Stimulated activated memory B cell treated with anti-CD40 and anti-IgM and Interleukin-4, amounts not matched to agents 10 μg/mL and 1 μg/mL and 100 μg/mL, for 72 hours (primary cell): ENCODE data around the gene TJP3.
"Not testable (repeated sequence)": the region's sequence is repeated elsewhere in the genome, so short reads cannot be mapped to it uniquely, and the experiment has no call there.

Source experiments
- ATAC-seq: fragments of 150-1000 bp; cut with Tn5 transposase; 2 replicates; pipeline ENCODE4 v1.10.0; 2021
- H3K27ac Mint-ChIP-seq: one replicate; pipeline ENCODE4 v1.8.0; 2022; ENCODE audit warnings: mild to moderate bottlenecking, mixed read lengths
- H3K27me3 Mint-ChIP-seq: one replicate; pipeline ENCODE4 v1.8.0; 2022; ENCODE audit warnings: mixed read lengths
- H3K36me3 Mint-ChIP-seq: one replicate; pipeline ENCODE4 v1.8.0; 2022; ENCODE audit warnings: mixed read lengths
- H3K4me1 Mint-ChIP-seq: one replicate; pipeline ENCODE4 v1.8.0; 2022; ENCODE audit warnings: mixed read lengths
- H3K4me3 Mint-ChIP-seq: one replicate; pipeline ENCODE4 v1.8.0; 2022; ENCODE audit warnings: mild to moderate bottlenecking, moderate library complexity, mixed read lengths
- H3K9me3 Mint-ChIP-seq: one replicate; pipeline ENCODE4 v1.8.0; 2022; ENCODE audit warnings: mixed read lengths

TJP3 gene

DNA sequence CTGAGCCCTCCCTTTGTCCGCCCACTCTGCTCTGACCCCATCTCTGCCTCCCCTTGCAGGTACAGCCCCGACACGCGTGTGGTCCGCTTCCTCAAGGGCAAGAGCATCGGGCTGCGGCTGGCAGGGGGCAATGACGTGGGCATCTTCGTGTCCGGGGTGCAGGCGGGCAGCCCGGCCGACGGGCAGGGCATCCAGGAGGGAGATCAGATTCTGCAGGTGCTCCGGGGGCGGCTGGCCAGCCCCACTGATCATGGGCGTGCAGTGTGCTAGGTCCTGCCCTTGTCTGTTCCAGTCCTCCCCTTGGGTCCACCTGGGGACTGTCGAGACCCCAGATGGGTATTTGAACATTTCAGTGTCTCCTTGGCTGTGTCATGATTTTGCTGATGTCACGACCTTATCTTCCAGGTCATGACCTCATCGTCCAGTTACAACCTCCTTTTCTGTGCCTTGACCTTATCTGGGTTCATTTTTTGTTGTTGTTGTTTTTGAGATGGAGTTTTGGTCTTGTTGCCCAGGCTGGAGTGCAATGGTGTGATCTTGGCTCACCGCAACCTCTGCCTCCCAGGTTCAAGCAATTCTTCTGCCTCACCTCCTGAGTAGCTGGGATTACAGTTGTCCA lies 28.0 kb downstream of the TJP3 start:
- ATAC-seq: no peak
- Mint-ChIP-seq H3K4me1 (no peaks in the 10 kb centered on the region), H3K9me3 (no peaks in the 10 kb centered on the region), H3K4me3 (no peak overlapping the region), H3K27ac (no peak overlapping the region), H3K27me3 (peaks cover 34% of the 10 kb centered on the region), H3K36me3 (no peaks in the 10 kb centered on the region)

DNA sequence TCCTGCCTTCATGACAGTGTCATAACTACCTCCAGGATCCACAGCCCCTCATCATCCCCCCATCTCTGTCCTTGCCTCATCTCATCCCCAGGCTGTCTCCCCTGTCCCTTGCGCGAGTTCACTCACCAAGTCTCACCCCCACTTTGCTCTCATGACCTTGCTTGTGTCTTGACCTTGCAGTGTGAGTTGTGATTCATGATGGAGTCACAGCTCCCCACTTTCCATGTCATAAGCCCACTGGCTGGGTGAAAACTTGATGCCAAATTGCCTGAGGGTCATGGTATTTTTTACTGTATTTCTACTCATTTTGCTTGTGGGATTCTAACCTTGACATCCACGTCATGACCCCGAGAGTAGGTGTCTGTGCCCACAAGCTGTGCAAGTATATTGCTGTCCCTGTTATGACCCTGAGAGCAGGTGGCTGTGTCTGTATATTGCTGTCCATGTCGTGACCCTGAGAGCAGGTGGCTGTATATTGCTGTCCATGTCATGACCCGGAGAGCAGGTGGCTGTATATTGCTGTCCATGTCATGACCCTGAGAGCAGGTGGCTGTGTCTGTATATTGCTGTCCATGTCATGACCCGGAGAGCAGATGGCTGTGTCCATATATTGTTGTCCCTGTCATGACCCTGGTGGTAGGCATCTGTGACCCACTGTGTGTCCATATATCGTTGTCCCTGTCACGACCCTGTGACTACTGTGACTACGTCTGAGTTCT lies 29.5 kb downstream of the TJP3 start:
- Mint-ChIP-seq H3K27me3 (peaks cover 34% of the 10 kb centered on the region), H3K36me3 (no peaks in the 10 kb centered on the region), H3K4me1 (no peaks in the 10 kb centered on the region), H3K4me3 (no peak overlapping the region), H3K9me3 (no peaks in the 10 kb centered on the region), H3K27ac (no peak overlapping the region)
- no peak for ATAC-seq

DNA sequence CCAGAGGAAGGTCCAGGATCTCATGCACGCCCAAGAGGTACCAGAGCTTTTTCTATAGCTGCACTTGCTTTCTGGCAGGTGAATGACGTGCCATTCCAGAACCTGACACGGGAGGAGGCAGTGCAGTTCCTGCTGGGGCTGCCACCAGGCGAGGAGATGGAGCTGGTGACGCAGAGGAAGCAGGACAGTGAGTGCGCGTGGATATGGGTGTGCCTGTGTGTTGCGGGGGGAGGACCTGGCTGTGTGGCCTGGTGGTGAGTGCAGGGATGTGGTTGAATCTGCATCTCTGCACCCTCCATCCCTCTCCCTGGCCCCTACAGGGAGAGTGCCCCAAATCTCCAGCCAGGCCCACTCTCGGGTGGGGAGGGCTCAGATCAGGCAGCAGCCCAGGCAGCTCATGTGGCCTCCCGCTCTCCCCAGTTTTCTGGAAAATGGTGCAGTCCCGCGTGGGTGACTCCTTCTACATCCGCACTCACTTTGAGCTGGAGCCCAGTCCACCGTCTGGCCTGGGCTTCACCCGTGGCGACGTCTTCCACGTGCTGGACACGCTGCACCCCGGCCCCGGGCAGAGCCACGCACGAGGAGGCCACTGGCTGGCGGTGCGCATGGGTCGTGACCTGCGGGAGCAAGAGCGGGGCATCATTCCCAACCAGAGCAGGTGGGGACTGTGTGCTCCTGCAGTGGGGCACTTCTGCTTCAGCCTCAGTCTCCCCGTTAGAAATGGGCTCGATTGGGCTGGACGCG lies 30.5 kb downstream of the TJP3 start:
- no peak overlapping the region for H3K4me3 Mint-ChIP-seq
- H3K27me3 Mint-ChIP-seq: peaks cover 34% of the 10 kb centered on the region
- no peaks in the 10 kb centered on the region for H3K9me3 Mint-ChIP-seq
- no peak for ATAC-seq
- H3K36me3 Mint-ChIP-seq: no peaks in the 10 kb centered on the region
- no peak overlapping the region for H3K27ac Mint-ChIP-seq
- no peaks in the 10 kb centered on the region for H3K4me1 Mint-ChIP-seq

DNA sequence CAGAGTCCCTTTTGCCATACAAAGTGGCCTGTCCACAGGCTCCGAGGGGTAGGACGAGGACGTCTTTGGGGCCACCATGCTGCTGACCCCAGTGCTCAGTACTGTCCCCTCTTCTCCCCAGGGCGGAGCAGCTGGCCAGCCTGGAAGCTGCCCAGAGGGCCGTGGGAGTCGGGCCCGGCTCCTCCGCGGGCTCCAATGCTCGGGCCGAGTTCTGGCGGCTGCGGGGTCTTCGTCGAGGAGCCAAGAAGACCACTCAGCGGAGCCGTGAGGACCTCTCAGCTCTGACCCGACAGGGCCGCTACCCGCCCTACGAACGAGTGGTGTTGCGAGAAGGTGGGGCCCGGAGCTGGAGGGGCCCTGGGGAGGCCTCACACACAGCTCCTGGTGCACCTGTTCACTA lies 32.2 kb downstream of the TJP3 start:
- Mint-ChIP-seq H3K4me1 (no peaks in the 10 kb centered on the region), H3K27ac (no peak overlapping the region), H3K9me3 (no peaks in the 10 kb centered on the region), H3K27me3 (peaks cover 32% of the 10 kb centered on the region), H3K4me3 (no peak overlapping the region), H3K36me3 (no peaks in the 10 kb centered on the region)
- no peak for ATAC-seq

DNA sequence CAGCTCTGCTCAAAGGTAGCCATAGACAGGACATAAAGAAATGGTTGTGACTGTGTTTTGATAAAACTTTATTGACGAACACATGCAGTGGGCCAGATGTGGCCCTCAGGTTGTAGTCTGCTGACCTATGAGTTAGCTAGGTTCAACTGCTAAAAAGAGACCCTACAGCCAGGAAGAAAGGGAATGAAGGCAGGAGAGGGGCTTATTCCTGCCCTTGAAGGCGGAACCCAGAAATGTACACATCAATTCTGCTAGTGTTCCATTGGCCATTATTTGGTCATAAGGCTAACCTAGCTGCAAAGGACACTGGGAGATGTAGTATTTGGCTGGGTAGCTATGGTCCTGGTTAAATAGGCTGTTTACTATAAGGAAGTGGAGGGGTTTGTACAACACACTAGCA lies 35.3 kb downstream of the TJP3 start:
- Mint-ChIP-seq H3K4me1 (no peaks in the 10 kb centered on the region), H3K4me3 (no peak overlapping the region), H3K27me3 (peaks cover 14% of the 10 kb centered on the region), H3K36me3 (no peaks in the 10 kb centered on the region), H3K27ac (no peak overlapping the region), H3K9me3 (no peaks in the 10 kb centered on the region)
- ATAC-seq: no peak

DNA sequence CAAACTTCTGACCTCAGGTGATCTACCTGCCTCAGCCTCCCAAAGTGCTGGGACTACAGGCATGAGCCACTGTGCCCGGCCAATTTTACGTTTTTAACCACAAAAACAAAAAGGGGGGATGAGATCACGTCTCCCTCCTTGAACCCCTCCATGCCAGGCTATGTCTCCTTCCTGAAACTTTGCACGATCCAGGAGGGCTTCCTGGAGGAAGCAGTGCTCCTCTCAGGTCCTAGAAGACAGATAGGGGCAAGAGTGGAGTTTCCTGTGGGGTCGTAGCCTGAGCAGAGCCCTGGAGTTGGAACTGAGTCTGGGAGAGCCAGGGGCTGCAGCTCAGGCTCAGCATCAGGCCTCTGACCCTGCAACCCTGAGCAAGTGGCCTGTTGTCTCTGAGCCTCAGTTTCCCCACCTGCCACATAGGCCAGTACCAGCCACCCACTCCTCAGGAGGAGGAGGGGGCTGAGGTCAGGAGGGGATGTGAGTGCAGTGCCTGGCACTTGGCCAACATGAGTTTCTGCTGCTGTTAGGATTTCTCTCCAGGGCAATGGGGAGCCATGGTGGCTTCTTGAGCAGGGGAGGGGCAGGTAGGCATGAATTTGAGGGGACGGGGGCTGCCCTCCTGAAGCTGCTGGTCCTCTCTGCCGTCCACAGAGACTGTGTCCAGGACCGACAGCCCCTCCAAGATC lies 37.3 kb downstream of the TJP3 start:
- peaks cover 7% of the 10 kb centered on the region for H3K27me3 Mint-ChIP-seq
- ATAC-seq: no peak
- H3K9me3 Mint-ChIP-seq: no peaks in the 10 kb centered on the region
- no peaks in the 10 kb centered on the region for H3K4me1 Mint-ChIP-seq
- no peak overlapping the region for H3K4me3 Mint-ChIP-seq
- H3K36me3 Mint-ChIP-seq: peaks cover 12% of the 10 kb centered on the region
- no peak overlapping the region for H3K27ac Mint-ChIP-seq

DNA sequence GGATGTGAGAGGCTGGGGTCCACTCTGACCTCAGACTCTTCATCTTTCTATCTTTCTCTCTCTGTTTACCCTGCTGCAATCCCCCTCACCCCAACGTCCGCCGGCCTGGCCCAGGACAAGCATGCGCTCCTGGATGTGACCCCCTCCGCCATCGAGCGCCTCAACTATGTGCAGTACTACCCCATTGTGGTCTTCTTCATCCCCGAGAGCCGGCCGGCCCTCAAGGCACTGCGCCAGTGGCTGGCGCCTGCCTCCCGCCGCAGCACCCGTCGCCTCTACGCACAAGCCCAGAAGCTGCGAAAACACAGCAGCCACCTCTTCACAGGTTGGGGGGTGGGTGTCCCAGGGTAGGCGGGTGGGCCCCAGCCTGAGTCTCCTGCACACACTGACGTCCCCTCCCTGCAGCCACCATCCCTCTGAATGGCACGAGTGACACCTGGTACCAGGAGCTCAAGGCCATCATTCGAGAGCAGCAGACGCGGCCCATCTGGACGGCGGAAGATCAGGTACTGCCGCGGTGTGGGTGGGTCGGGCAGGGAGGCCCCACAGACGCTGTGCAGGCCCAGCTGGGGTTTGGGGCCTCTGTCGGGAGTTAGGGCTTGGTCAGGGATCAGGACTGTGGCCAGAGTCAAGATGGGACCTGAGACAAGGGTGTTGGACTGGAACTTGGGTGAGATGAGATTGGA lies 38.3 kb downstream of the TJP3 start:
- Mint-ChIP-seq H3K27me3 (peaks cover 7% of the 10 kb centered on the region), H3K4me1 (no peaks in the 10 kb centered on the region), H3K27ac (no peak overlapping the region), H3K36me3 (peaks cover 21% of the 10 kb centered on the region), H3K9me3 (no peaks in the 10 kb centered on the region), H3K4me3 (no peak overlapping the region)
- ATAC-seq: no peak

DNA sequence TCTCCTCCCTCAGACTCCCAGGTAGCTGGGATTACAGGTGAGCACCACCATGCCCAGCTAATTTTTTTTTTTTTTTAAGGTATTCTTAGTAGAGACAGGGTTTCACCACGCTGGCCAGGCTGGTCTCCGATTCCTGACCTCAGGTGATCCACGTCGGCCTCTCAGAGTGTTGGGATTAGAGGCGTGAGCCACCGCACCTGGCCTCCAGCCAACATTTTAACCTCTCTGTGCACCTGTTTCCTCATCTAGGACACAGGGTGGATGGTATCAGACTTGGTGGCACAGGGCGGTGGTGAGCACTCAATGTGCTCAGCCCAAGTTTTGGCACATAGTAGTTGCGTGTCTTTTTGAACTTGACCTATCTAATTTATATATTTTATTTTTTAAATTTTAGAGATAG lies 40.8 kb downstream of the TJP3 start:
- Mint-ChIP-seq H3K36me3 (peaks cover 34% of the 10 kb centered on the region), H3K4me1 (no peaks in the 10 kb centered on the region), H3K27ac (no peak overlapping the region), H3K27me3 (peaks cover 7% of the 10 kb centered on the region), H3K4me3 (no peak overlapping the region), H3K9me3 (no peaks in the 10 kb centered on the region)
- no peak for ATAC-seq

DNA sequence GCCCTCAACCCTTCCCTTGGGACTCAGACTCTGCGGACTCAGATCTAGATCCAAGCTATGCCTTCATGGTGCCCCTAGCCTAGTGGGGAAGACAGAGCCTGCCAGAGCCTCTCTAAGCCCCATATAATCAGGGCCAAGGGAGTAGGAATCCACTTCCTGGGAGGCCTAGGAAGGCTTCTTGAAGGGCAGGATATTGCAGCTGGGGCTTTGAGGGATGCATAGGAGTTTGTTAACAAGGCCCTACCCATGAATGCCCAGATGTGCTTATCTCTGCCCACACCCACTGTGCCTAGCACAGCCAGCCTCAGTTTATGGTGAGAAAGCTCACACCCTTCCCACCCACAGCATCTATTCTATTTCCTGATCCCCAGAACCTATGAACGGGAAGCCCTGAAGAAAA lies 42.0 kb downstream of the TJP3 start:
- Mint-ChIP-seq H3K4me3 (no peak overlapping the region), H3K4me1 (peaks cover 7% of the 10 kb centered on the region), H3K27me3 (peaks cover 7% of the 10 kb centered on the region), H3K36me3 (peaks cover 44% of the 10 kb centered on the region), H3K9me3 (no peaks in the 10 kb centered on the region), H3K27ac (no peak overlapping the region)
- no peak for ATAC-seq

DNA sequence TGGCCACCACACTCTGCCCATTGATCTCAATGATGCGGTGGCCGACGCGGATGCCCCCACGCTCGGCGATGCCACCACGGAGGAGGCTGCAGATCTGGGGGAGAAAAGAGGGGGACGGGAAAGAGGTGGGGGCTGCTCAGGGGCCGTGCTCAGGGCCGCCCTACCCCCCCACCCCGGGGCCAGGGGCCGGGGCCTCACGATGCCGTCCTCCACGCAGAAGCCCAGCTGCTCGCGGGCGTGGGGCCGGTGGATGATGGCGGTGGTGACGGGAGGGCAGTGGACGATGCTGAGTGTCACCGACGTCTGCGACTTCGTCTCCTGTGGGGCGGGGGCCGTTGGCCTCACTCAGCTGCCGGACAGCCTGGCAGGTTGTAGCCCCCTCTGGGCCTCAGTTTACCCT lies 43.1 kb downstream of the TJP3 start:
- Mint-ChIP-seq H3K27me3 (peaks cover 5% of the 10 kb centered on the region), H3K9me3 (no peaks in the 10 kb centered on the region), H3K36me3 (peaks cover 45% of the 10 kb centered on the region), H3K4me1 (peaks cover 14% of the 10 kb centered on the region), H3K27ac (no peak overlapping the region), H3K4me3 (no peak overlapping the region)
- no peak for ATAC-seq

DNA sequence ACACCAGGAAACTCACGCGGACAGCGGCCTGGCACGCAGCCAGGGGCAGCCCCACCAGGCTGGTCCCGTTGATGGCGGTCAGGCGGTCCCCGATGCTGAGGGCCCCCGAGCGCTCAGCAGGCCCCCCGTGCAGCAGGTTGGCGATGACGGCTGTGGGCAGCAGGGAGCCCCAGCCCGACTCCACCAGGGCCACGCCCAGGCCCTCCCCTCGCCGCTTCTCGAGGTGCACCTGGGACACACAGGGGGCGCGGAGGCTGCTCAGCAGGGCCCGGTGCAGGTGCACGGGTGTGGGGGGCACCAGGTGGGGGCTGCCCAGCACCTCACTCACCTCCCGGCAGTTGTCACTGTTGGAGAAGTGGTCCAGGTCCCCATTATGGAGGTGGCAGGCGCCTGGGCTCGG lies 44.3 kb downstream of the TJP3 start:
- Mint-ChIP-seq H3K36me3 (peaks cover 45% of the 10 kb centered on the region), H3K27ac (no peak overlapping the region), H3K27me3 (no peaks in the 10 kb centered on the region), H3K4me1 (peaks cover 14% of the 10 kb centered on the region), H3K4me3 (no peak overlapping the region), H3K9me3 (no peaks in the 10 kb centered on the region)
- no peak for ATAC-seq

DNA sequence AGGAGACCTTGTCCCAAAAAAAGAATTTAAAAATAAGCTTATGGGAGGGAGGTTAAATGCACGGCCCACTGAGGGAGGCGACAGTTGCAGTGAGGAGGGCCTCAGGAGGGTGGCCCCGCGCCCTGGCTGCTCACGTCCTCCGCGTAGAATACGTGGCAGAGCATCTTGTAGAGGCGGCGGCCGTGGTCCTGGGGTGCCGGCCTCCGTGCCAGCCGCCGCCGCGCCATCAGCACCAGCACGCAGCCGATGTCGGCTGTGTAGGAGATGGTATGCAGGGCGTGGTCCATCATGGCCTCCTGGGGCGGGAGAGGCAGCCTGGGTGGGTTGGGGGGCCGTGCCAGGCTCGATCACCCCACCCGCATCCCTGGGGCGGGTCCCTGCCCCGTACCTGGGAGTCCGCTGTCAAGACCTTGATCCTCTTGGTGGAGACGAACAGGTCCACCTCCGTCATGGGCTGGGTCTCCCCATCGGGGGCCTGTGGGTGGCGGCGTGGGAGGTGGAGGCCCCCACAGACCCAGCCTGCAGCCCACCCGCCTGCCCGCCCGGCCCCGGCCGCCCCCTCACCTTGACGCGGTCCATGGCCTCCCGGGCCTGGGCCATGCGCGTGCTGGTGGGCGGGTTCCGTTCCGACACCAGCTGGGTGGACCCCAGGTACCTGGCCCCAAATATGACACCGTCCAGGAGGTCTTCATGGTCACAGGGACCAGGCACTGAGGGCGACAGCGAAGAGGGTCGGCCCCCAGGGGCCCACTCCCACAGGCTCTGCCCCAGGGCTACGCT lies 45.6 kb downstream of the TJP3 start:
- H3K4me1 Mint-ChIP-seq: peaks cover 14% of the 10 kb centered on the region
- H3K27ac Mint-ChIP-seq: no peak overlapping the region
- peak; percentile 54 for ATAC-seq
- H3K9me3 Mint-ChIP-seq: no peaks in the 10 kb centered on the region
- H3K36me3 Mint-ChIP-seq: peaks cover 50% of the 10 kb centered on the region
- H3K27me3 Mint-ChIP-seq: no peaks in the 10 kb centered on the region
- H3K4me3 Mint-ChIP-seq: no peak overlapping the region

DNA sequence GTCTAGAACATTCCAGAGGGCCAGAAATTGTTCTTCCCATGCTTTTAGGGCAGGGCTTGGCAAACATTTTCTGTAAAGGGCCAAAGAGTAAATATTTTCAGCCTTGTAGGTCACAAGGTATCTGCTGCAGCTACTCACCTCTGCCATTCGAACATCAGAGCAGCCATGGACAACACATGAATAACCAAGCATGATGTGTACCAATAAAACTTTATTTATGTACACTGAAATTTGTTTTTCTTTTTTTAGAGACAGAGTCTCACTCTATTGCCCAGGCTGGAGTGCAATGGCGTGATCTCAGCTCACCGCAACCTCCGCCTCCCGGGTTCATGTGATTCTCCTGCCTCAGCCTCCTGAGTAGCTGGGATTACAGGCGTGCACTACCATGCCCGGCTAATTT lies 49.5 kb downstream of the TJP3 start:
- not testable (repeated sequence) for H3K27me3 Mint-ChIP-seq, H3K27ac Mint-ChIP-seq, ATAC-seq, H3K4me3 Mint-ChIP-seq, H3K9me3 Mint-ChIP-seq
- Mint-ChIP-seq H3K36me3 (peaks cover 25% of the 10 kb centered on the region), H3K4me1 (peaks cover 49% of the 10 kb centered on the region)

DNA sequence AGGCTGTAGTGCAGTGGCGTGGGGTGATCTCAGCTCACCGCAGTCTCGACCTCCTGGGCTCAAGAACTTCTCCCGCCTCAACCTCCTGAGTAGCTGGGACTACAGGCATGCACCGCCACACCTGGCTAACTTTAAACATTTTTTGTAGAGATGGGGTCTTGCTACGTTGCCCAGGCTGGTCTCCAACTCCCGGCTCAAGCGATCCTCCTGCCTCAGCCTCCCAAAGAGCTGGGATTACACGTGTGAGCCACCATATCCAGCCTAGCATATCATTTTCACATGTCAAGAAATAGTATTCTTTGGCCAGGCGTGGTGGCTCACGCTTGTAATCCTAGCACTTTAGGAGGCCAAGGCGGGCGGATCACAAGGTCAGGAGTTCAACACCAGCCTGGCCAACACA lies 50.1 kb downstream of the TJP3 start:
- not testable (repeated sequence) for ATAC-seq, H3K9me3 Mint-ChIP-seq, H3K27ac Mint-ChIP-seq, H3K27me3 Mint-ChIP-seq, H3K4me3 Mint-ChIP-seq
- H3K4me1 Mint-ChIP-seq: peaks cover 55% of the 10 kb centered on the region
- H3K36me3 Mint-ChIP-seq: peaks cover 19% of the 10 kb centered on the region
